GM19099 (cell line): ENCODE data around the gene ZBTB8A.
A peak's percentile ranks its signal among the peaks of the same experiment; 100 is the strongest.

ENCODE experiments used
- POLR2A ChIP-seq: IDR thresholded peaks from 3 replicates; pipeline ENCODE4 v1.6.1; 2011; ENCODE audit warnings: low read depth; ENCODE audit not compliant: insufficient read length; ENCODE audit errors: extremely low read depth

Gene ZBTB8A

GRCh38 chr1:32592943-32593342 is 53.7 kb downstream of the ZBTB8A start:
- no peak for TF ChIP-seq POLR2A

GRCh38 chr1:32600034-32600433 is 60.8 kb downstream of the ZBTB8A start:
- no peak for TF ChIP-seq POLR2A

GRCh38 chr1:32605711-32606424 is 66.6 kb downstream of the ZBTB8A start:
- no peak for TF ChIP-seq POLR2A

DNA sequence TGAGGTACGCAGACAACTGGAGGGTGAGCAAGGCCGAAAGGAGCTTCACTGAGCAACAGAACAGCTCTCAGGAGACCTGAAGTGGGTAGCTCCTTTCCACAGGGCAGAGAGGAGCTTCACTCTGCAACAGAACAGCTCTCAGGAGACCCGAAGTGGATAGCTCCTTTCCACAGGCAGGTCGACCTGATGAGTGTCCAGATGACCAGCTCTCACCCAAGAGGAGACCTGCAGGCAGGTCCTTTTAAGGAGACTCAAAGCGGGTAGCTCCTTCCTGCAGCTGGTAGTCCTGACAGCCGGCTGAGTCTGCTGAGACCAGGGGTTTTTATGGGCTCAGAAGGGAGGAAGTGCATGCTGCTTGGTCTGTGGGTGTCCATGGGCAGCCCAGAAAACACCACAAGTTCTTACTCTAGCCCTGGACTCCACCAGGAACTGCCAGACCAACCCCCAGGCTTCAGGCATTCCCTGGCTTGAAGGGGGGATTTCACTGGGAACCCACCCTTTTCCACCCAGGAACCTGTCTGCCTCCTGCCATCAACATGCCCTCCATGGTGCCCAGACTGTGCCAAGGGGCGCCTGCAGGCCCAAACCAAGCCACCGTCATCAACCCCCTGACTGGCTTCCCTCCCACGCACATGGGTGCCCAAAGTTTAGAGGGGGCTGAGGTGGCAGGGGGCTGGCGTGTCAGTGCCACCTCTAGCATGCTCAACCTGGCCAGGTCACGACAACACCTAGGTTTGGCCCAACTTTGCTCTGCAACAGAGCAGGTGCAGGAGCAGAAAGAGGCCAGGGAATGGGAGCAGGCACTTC is 67.5 kb downstream of the ZBTB8A start:
- no peak for TF ChIP-seq POLR2A

GRCh38 chr1:32609180-32609579 is 70.0 kb downstream of the ZBTB8A start:
- TF ChIP-seq POLR2A = no peak

DNA sequence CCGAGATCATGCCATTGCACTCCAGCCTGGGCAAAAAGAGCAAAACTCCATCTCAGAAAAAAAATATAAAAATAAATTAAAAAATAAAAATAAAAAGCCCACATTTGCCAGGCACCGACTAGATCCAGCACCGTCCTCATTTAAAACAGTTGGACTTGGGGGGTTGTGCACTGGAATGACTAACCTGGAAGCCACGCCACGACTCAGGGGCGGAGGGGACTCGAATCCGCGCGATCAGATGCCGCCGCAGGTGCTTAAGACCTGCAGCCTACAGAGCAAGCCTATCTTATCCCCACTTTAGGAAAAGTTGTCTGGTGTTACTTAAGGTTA is 72.6 kb downstream of the ZBTB8A start:
- TF ChIP-seq POLR2A = no peak

- peak; percentile 58 for TF ChIP-seq POLR2A
Measured at GRCh38 chr1:32612189-32612881, 73.1 kb downstream of the ZBTB8A start.

GRCh38 chr1:32613472-32613871 is 74.2 kb downstream of the ZBTB8A start:
- TF ChIP-seq POLR2A = no peak

GRCh38 chr1:32618673-32619221 is 79.5 kb downstream of the ZBTB8A start:
- no peak for TF ChIP-seq POLR2A

DNA sequence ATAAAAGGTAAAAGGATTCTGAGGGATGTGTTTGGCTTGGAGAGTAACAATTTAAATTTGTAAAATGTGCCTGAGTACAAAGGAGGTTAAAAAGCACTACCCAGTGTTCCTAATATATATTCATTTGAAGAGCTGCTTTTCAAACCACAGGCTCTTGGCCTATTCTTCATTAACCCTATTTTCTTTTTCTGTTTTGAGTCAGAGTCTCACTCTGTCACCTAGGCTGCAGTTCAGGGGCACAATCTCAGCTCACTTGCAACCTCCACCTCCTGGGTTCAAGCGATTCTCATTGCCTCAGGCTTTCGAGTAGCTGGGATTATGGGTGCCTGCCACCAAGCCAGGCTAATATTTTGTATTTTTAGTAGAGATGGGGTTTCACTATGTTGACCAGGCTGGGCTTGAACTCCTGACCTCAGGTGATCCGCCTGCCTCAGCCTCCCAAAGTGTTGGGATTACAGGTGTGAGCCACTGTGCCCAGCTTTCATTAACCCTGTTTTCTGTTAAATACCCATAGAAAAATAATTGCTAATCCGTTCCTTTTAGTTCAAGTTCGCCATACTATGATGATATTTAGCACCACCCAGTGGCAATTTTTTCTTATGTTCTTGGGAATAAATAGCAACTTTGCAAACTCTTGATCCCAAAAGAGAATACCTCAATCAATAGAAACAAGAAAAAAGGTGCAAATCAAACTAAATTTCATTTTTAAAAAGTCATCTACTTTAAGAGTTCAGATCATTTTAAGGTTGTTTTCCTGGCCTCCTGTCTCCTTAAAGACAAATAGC is 80.7 kb downstream of the ZBTB8A start:
- TF ChIP-seq POLR2A = no peak

DNA sequence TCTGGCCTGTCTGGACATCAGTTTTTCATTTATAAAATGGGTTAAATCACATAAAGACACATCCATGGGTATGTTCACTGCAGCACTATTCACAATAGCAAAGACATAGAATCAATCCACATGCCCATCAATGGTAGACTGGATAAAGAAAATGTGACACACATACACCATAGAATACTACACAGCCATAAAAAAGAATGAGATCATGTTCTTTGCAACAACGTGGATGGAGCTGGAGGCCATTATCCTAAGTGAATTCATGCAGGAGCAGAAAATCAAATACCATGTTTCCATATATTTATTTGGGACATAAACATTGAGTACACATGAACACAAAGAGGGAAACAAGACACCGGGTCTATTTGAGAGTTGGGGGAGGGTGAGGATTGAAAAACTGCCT is 83.0 kb downstream of the ZBTB8A start:
- no peak for TF ChIP-seq POLR2A

DNA sequence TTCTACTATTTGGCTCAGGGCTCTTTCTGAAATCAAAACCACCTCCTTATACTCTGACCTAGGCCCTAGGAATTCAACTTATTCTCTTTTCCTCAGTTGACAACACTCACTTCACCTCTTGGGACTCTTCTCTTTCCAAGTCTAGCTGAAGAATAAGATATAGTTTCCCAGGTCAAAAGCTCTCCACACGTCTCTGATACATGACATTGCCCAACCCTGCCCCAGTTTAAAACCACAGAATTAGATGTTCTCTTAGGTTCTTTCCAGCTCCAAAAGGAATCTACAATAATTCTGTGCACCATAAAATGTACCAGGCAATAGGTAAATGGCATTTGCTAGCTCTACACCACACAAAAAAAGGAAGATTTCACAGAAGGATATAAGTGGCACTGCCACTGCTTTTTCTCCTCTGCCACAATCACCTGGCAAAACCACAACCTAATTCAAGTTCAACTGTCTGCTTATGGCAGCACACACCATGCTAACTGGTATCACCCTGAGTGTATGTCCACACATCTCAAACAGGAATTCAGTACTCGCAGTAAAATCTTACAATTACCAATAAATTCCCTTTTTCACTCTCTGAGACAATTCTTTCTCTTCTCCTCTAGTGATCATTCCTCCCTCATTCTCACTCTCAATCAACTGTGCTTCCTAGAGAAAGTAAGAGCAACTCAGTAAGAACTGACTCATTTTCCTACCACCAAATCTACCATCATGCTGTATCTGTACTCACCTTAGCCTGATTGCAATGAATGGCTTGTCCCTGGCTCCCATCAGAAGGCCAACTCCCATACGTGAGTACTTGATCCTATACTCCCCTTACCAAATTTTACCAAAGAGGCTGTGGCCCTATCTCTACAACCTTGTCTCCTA is 83.8 kb downstream of the ZBTB8A start:
- TF ChIP-seq POLR2A = no peak

DNA sequence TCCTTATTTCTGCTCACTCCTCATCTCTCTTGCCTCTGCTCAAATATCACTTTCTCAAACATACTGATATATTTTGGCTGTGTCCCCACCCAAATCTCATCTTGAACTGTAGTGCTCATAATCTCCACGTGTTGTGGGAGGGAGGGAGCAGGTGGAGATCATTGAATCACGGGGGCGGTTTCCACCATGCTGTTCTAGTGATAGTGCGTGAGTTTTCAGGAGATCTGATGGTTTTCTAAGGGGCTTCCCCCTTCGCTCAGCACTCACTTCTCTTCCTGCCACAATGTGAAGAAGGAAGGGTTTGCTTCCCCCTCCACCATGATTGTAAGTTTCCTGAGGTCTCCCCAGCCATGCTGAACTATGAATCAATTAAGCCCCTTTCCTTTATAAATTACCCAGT is 84.5 kb downstream of the ZBTB8A start:
- TF ChIP-seq POLR2A = no peak

DNA sequence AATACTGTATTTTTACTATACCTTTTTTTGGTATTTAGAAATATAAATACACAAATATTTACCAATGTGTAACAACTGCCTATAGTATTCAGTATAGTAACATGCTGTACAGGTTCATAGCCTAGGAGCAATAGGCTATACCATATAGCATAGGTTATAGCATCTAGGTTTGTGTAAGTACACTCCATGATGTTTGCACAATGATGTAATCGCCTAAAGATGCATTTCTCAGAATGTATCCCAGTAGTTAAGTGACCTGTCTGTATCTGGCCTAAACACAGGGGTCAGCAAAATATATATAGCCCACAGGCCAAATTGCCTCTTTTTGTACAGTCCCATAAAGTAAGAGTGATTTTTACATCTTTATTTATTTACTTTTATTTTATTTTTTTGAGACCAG is 86.9 kb downstream of the ZBTB8A start:
- no peak for TF ChIP-seq POLR2A

- peak; percentile 39 for TF ChIP-seq POLR2A
Measured at GRCh38 chr1:32627596-32628162, 88.5 kb downstream of the ZBTB8A start.
